Stimulated activated CD8-positive, alpha-beta memory T cell treated with anti-CD3 and anti-CD28 coated beads, Interleukin-7, amount 100 ng/mL, for 4 hours (primary cell): ENCODE results near the gene SNAP23.

Source experiments
- DNase-seq, 2 donors: peaks; one replicate each; pipeline ENCODE4 v3.0.0-alpha.2; 2020; ENCODE audit warnings: low read depth in 2 of 2

SNAP23 gene

GRCh38 chr15:42558739-42559138, 63.3 kb downstream of the SNAP23 start:
- no peak for DNase-seq

GRCh38 chr15:42575188-42576039, 80.0 kb downstream of the SNAP23 start, which contains the start of gene STARD9:
Gene STARD9, plus strand, starts transcription at chr15:42575606. Its CDS starts 110 bp downstream, at chr15:42575716.
- peak; percentile 88 to 94 for DNase-seq

- DNase-seq: no peak
Measured at GRCh38 chr15:42576040-42576594, 80.7 kb downstream of the SNAP23 start.

GRCh38 chr15:42576776-42577175, 81.3 kb downstream of the SNAP23 start:
- no peak for DNase-seq

GRCh38 chr15:42577514-42578031, 82.1 kb downstream of the SNAP23 start:
- no peak for DNase-seq

GRCh38 chr15:42578984-42579537, 83.6 kb downstream of the SNAP23 start:
- no peak for DNase-seq

- DNase-seq: peak; percentile 46 to 72
Measured at GRCh38 chr15:42581272-42581730, 85.9 kb downstream of the SNAP23 start.
